Neural cell (in vitro differentiated cells): ENCODE results near the gene LYSMD3.

ENCODE experiments used
- EZH2 ChIP-seq: fragments of 200-600, 300-800 bp; shearing (Covaris generic), sonication (generic); IDR thresholded peaks from 2 replicates; pipeline ENCODE4 v1.6.1; 2014; ENCODE audit warnings: antibody characterized with exemption, low read length, borderline replicate concordance, mild to moderate bottlenecking; ENCODE audit not compliant: insufficient read depth, poor library complexity, severe bottlenecking
- RAD21 ChIP-seq: fragments of 450-650 bp; conservative IDR thresholded peaks from 2 replicates; pipeline ENCODE4 v1.6.1; 2014; ENCODE audit warnings: antibody characterized with exemption, mild to moderate bottlenecking, moderate library complexity
- SMC3 ChIP-seq: fragments of 450-650 bp; conservative IDR thresholded peaks from 2 replicates; pipeline ENCODE4 v1.6.1; 2014; ENCODE audit warnings: antibody characterized with exemption, mild to moderate bottlenecking, moderate library complexity; ENCODE audit not compliant: poor library complexity
- TF ChIP-seq, protein P1 (sequence below): fragments of 450-650 bp; IDR thresholded peaks from 2 replicates; pipeline ENCODE4 v1.5.1; 2014; ENCODE audit warnings: antibody characterized with exemption, mild to moderate bottlenecking, moderate library complexity; ENCODE audit not compliant: poor library complexity, severe bottlenecking
- TF ChIP-seq, protein P2 (sequence below): IDR thresholded peaks from 2 replicates; pipeline ENCODE4 v1.6.1; 2012; ENCODE audit warnings: borderline replicate concordance

- TF ChIP-seq SMC3: no peak
- TF ChIP-seq, protein P1, sequence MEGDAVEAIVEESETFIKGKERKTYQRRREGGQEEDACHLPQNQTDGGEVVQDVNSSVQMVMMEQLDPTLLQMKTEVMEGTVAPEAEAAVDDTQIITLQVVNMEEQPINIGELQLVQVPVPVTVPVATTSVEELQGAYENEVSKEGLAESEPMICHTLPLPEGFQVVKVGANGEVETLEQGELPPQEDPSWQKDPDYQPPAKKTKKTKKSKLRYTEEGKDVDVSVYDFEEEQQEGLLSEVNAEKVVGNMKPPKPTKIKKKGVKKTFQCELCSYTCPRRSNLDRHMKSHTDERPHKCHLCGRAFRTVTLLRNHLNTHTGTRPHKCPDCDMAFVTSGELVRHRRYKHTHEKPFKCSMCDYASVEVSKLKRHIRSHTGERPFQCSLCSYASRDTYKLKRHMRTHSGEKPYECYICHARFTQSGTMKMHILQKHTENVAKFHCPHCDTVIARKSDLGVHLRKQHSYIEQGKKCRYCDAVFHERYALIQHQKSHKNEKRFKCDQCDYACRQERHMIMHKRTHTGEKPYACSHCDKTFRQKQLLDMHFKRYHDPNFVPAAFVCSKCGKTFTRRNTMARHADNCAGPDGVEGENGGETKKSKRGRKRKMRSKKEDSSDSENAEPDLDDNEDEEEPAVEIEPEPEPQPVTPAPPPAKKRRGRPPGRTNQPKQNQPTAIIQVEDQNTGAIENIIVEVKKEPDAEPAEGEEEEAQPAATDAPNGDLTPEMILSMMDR: no peak
- TF ChIP-seq EZH2: no peak
- TF ChIP-seq, protein P2, sequence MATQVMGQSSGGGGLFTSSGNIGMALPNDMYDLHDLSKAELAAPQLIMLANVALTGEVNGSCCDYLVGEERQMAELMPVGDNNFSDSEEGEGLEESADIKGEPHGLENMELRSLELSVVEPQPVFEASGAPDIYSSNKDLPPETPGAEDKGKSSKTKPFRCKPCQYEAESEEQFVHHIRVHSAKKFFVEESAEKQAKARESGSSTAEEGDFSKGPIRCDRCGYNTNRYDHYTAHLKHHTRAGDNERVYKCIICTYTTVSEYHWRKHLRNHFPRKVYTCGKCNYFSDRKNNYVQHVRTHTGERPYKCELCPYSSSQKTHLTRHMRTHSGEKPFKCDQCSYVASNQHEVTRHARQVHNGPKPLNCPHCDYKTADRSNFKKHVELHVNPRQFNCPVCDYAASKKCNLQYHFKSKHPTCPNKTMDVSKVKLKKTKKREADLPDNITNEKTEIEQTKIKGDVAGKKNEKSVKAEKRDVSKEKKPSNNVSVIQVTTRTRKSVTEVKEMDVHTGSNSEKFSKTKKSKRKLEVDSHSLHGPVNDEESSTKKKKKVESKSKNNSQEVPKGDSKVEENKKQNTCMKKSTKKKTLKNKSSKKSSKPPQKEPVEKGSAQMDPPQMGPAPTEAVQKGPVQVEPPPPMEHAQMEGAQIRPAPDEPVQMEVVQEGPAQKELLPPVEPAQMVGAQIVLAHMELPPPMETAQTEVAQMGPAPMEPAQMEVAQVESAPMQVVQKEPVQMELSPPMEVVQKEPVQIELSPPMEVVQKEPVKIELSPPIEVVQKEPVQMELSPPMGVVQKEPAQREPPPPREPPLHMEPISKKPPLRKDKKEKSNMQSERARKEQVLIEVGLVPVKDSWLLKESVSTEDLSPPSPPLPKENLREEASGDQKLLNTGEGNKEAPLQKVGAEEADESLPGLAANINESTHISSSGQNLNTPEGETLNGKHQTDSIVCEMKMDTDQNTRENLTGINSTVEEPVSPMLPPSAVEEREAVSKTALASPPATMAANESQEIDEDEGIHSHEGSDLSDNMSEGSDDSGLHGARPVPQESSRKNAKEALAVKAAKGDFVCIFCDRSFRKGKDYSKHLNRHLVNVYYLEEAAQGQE: peak; percentile 71
- no peak for TF ChIP-seq RAD21
Measured at GRCh38 chr5:90529194-90529938, at the start of gene LYSMD3.
